NK-92 treated with Interleukin-12 subunit alpha and Interleukin-12 subunit beta, amount 100 ng/mL, for 24 hours (cell line): ENCODE data around the gene DNAH6.

Experiments used
- DNase-seq: peaks from one replicate; lab custom pipeline; 2025; lab: John Stamatoyannopoulos, UW

The DNAH6 gene

GRCh38 chr2:84636080-84636971 lies 120.0 kb downstream of the DNAH6 start:
- no peak for DNase-seq

- DNase-seq, result no peak
These were observed 123.5 kb downstream of the DNAH6 start for GRCh38 chr2:84639751-84640150.

- DNase-seq, result no peak
These were observed 124.1 kb downstream of the DNAH6 start for GRCh38 chr2:84640411-84640810.

- no peak for DNase-seq
These were observed 124.7 kb downstream of the DNAH6 start for GRCh38 chr2:84641021-84641420.

GRCh38 chr2:84643991-84644390 lies 127.7 kb downstream of the DNAH6 start:
- no peak for DNase-seq

GRCh38 chr2:84646514-84646913 lies 130.2 kb downstream of the DNAH6 start:
- DNase-seq, result no peak

- no peak for DNase-seq
These were observed 131.0 kb downstream of the DNAH6 start for GRCh38 chr2:84647267-84647666.

- DNase-seq, result no peak
These were observed 132.8 kb downstream of the DNAH6 start for GRCh38 chr2:84649058-84649457.

GRCh38 chr2:84649487-84650142 lies 133.3 kb downstream of the DNAH6 start:
- DNase-seq, result no peak

- DNase-seq, result no peak
These were observed 136.1 kb downstream of the DNAH6 start for GRCh38 chr2:84652431-84652830.

- no peak for DNase-seq
These were observed 137.0 kb downstream of the DNAH6 start for GRCh38 chr2:84653302-84653701.

- no peak for DNase-seq
These were observed 138.1 kb downstream of the DNAH6 start for GRCh38 chr2:84654414-84654813.

- DNase-seq, result no peak
These were observed 152.8 kb downstream of the DNAH6 start for GRCh38 chr2:84669122-84669521.

- DNase-seq, result no peak
These were observed 157.8 kb downstream of the DNAH6 start for GRCh38 chr2:84674099-84674498.

- no peak for DNase-seq
These were observed 158.3 kb downstream of the DNAH6 start for GRCh38 chr2:84674586-84674985.

- DNase-seq, result no peak
These were observed 160.0 kb downstream of the DNAH6 start for GRCh38 chr2:84676295-84676694.

GRCh38 chr2:84678214-84678613 lies 161.9 kb downstream of the DNAH6 start:
- no peak for DNase-seq

- no peak for DNase-seq
These were observed 170.6 kb downstream of the DNAH6 start for GRCh38 chr2:84686783-84687476.

- DNase-seq, result no peak
These were observed 171.3 kb downstream of the DNAH6 start for GRCh38 chr2:84687498-84688149.

- no peak for DNase-seq
These were observed 173.9 kb downstream of the DNAH6 start for GRCh38 chr2:84690225-84690624.

GRCh38 chr2:84694088-84694622 lies 177.9 kb downstream of the DNAH6 start:
- DNase-seq, result no peak

- no peak for DNase-seq
These were observed 181.6 kb downstream of the DNAH6 start for GRCh38 chr2:84697895-84698294.
